ENCODE data around the gene MXD1. TPM values are rescaled to one million over a fixed set of nuclear protein-coding genes. Genes with fewer than 3 reads are reported as not detected.
A peak's percentile ranks its signal among the peaks of the same experiment; 100 is the strongest.
"Not testable (repeated sequence)": the region's sequence is repeated elsewhere in the genome, so short reads cannot be mapped to it uniquely, and the experiment has no call there.

Gene MXD1
- polyA plus RNA-seq (2013, experiment 1 of 2; ENCODE audit: insufficient read length): 3.0 TPM
- 4.0 TPM for polyA plus RNA-seq (2013, experiment 2 of 2; ENCODE audit: insufficient read length)

DNA sequence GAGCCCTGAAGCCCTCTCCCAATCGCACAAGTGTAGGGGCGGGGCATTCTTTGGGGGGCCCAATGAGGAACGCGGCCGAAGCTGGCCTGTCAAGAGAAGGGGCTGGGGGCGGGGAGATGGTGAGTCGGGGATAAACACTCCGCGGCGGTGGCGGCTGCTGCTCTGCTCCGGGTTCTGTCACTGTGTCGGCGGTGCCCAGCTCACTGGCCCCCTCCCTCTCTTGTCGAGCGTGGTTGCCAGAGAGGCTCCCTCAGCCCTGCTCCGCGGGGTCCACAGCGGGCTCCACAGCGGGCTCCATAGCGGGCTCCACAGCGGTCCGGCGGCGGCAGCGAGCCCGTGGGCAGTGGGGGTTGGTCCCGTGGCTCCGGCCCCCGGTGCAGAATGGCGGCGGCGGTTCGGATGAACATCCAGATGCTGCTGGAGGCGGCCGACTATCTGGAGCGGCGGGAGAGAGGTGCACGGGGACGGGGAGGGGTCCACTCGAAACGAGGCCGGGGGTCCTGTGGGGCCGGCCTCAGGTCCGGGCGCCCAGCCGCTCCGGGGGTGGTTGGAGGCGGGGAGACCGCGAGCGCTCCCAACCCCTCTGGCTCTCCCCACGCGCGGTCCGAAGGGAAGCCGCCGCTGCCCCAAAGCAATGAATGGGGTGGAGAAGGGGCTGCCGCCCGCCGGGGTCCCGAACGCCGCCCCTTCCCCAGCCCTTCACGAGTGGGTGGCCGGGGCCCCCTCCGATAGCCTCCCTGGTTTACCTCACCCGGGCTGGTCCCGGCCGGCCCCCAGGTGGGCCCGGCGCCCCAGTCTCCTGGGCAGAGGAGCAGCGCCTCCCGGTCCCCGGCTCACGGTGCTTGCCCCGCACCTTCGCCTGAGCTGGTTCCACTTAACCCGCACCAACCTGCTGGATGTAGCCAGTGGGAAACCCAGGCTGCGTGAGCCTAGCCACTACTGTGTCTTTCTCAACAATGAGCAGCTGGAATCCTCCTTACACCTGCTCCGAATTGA is at the start of gene MXD1:
Gene MXD1, plus strand, starts transcription at position 160 of the 996 bp plus-strand sequence. Its CDS starts 222 bp downstream, at position 382.
- DNase-seq: no peak

DNA sequence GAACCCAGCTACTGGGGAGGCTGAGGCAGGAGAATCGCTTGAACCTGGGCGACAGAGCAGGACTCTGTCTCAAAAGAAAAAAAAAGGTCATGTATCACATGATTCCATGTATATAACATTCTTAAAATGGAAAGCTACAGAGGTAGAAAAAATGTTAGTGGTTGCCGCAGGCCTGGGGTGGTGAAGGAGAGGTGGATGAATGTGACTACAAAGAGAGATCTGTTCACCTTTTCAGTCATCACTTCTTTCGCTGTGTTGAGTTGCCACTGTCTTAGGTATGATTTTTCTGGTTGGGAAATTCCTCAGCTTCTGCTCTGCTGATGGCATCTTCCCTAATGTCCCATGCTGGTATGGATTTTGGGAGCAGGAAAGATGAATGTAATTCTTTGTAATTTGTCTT is 26.5 kb upstream of the MXD1 start:
- DNase-seq: no peak

GRCh38 chr2:69889302-69889701 is 25.6 kb upstream of the MXD1 start:
- DNase-seq: no peak

GRCh38 chr2:69890881-69891280 is 24.0 kb upstream of the MXD1 start:
- no peak for DNase-seq

- not testable (repeated sequence) for DNase-seq
Measured at GRCh38 chr2:69892838-69893424, 22.0 kb upstream of the MXD1 start.

- peak; percentile 84 for DNase-seq
Measured at GRCh38 chr2:69893684-69894551, 21.0 kb upstream of the MXD1 start, which contains the start of gene SNRNP27. SNRNP27 (plus strand) TSS chr2:69893956; CDS start chr2:69893985, 29 bp downstream.

DNA sequence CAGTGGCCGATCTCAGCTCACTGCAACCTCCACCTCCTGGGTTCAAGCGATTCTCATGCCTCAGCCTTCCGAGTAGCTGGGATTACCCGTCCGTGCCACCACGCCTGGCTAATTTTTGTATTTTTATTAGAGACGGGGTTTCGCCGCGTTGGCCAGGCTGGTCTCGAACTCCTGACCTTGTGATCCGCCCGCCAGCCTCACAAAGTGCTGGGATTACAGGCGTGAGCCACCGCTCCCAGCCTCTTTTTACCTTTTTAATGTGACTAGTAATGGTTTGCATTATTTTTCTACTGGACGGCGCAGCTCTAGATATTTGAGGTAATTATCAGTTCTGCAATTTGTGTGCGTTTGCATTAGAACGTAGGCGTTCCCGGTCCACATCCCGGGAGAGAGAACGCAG is 20.2 kb upstream of the MXD1 start:
- DNase-seq: not testable (repeated sequence)

DNA sequence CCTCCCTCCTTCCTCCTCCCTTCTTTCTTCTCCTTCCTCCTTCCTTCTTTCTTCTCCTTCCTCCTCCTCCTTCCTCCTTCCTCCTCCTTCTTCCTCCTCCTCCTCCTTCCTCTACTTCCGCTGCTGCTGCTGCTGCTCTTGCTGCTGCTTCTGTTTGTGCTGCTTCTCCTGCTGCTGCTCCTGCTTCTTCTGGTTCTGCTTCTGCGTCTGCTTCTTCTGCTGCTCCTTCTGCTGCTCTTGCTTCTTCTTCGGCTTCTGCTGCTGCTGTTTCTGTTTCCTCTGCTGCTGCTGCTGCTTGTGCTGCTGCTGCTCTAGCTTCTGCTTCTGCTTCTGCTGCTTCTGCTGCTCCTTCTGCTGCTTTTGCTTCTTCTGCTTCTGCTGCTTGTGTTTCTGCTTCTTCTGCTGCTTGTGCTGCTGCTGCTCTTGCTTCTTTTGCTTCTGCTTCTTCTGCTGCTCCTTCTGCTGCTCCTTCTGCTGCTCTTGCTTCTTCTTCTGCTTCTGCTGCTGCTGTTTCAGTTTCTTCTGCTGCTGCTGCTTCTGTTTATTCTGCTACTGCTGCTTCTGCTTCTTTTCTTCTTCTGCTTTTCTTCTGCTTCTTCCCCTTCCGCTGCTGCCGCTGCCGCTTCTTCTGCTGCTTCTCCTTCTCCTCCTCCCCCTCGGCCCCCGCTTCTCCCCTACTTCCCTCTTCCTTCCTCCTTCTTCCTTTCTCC is 12.5 kb upstream of the MXD1 start:
- DNase-seq: no peak

GRCh38 chr2:69907216-69907615 is 7.7 kb upstream of the MXD1 start:
- DNase-seq: no peak

DNA sequence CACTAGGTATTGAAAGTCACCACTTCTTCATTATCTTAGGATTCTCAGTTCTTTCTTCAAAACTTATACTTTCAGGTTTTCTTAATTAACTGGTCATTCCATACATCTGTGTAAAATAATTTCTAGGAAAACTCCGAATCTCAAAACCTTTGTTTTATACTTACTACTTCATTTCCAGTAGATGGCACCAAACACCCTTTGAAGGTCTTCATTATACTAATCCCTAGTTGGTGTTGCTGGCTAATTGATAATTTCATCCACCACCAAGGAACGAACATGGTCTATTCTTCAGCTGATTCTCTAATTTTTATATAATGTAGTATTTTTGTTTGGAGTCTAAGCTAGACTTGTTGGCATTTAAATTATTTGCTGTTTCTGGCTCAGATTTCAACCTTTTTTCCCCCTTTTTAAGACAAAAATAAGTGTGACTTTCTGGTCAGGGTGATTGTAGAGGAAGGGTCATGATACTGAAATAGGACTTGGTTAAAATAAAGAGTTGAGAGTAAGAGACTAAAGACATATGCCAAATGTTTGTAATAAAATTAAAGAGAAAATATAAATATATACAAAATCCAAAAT is 2.8 kb upstream of the MXD1 start:
- DNase-seq: peak; percentile 65

GRCh38 chr2:69914164-69914949 is 552 bp upstream of the MXD1 start:
- DNase-seq: peak; percentile 100

DNA sequence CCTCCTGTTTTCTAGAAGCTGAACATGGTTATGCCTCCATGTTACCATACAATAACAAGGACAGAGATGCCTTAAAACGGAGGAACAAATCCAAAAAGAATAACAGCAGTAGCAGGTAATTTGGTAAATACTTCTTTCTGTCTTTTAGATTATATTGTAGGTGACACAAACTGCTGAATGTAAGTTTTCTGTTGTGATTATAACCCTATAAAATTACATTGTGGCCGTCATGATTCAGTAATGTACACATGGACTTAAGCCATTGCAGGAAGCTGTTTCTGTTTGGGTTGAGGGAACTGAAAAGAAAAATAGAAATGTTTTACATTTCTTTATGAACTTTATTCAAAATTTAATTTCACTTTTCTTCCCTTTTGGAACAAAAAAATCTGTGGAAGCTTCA is 1.2 kb downstream of the MXD1 start:
- no peak for DNase-seq

GRCh38 chr2:69917852-69918251 is 2.9 kb downstream of the MXD1 start:
- DNase-seq: peak; percentile 77

- DNase-seq: no peak
Measured at GRCh38 chr2:69918401-69918800, 3.5 kb downstream of the MXD1 start.

GRCh38 chr2:69923116-69923515 is 8.2 kb downstream of the MXD1 start:
- DNase-seq: no peak

DNA sequence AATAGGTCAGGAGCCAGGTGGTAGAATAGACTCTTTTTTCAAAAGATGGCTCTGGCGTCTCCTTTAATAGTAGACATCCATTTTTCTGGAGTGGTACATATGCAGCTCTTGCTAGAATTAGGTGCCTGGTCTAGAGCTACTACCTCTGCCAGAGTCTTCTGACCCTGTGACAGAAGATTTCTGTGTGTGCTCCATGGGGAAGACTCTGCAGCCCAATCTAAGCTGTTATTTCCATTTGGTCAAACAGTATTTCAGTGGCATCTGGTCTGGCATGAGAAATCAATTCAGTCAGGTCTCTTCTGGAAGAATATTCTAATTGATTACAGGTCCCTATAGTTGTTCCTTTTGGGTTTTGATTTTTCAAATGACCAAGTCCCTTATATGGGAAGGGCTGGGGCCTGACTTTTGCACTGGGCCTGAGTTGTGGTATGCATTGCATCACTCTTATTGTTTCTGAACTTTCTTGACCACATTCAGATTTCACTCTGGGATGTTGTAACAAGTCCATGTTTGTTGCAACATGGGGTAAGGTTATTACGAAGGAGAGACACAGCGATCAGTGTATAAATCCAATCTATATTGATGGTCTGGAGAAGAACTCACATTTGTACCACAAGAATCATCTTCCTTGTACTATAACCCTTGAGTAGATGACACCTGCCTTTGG is 12.1 kb downstream of the MXD1 start:
- no peak for DNase-seq

DNA sequence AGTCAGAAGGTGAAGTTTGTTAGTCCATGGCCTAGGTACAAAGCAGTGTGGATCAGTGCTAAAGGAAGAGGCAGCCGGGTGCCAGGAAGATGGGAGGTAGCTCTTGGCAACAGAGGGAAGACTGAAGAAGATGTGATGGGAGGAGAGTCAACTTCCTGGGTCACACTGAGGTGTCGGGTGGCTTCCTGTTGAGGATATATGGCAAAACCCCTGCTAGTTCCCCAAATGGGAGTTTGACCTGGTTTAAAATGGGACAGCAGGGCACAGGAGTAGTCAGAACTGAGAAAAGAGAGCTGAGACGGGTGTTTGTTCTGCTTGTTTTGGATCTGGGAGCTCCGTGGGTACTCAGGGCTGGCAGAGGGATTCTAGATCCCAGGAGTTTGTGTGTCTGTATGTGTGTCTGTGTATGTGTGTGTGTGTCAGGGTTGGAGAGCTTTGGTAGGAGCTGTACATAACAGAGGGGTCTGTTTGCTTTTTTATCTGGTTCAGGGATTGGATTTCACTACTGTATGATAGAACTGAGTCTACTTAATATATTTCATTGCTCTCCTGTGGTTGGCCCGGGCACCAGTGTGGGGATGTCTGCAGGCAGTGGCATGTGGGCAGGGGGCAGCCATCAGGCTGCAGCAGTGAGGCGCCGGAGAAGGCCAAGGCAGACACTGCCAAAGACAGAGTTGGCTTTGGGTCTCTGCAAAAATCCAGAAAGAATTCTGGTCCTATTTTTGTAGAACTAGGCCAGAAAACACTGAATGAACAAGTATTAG is 17.1 kb downstream of the MXD1 start:
- no peak for DNase-seq

- DNase-seq: no peak
Measured at GRCh38 chr2:69932596-69932922, 17.6 kb downstream of the MXD1 start.

- DNase-seq: no peak
Measured at GRCh38 chr2:69933254-69933828, 18.4 kb downstream of the MXD1 start.
